Breast epithelium (tissue), 4 donors: ENCODE results near the gene PRRG1. TPM values are rescaled to one million over a fixed set of nuclear protein-coding genes. Genes with fewer than 3 reads are reported as not detected.
"Not testable (repeated sequence)": the region's sequence is repeated elsewhere in the genome, so short reads cannot be mapped to it uniquely, and the experiment has no call there.

Experiments
- DNase-seq, 2 donors: peaks; one replicate each; pipeline ENCODE4 v3.0.0-alpha.2; 2019; ENCODE audit warnings: low spot score in 2 of 2
- H3K27ac ChIP-seq, 2 donors: fragments of 200-600 bp; sonication (generic) in 1 of 2; one replicate each; pipeline ENCODE4 v1.5.1; 2016 to 2019; ENCODE audit warnings: mild to moderate bottlenecking in 1 of 2
- H3K27me3 ChIP-seq, 2 donors: fragments of 200-600 bp; sonication (generic) in 1 of 2; one replicate each; pipeline versions ENCODE4 v1.5.1 to v1.6.0; 2017 to 2019; ENCODE audit warnings: control low read depth in 1 of 2, mild to moderate bottlenecking in 1 of 2
- H3K36me3 ChIP-seq: fragments of 200-600 bp; one replicate; pipeline ENCODE4 v1.5.1; 2019
- H3K4me1 ChIP-seq, 2 donors: fragments of 200-600 bp; sonication (generic); one replicate each; pipeline ENCODE4 v1.5.1; 2016 to 2019; ENCODE audit warnings: control low read depth in 1 of 2
- H3K4me3 ChIP-seq, 3 donors: fragments of 200-600 bp; sonication (generic); 1 replicate in 2 of 3; 2 replicates in 1 of 3; pipeline ENCODE4 v1.5.1; 2016 to 2019; ENCODE audit warnings: mild to moderate bottlenecking in 3 of 3, moderate library complexity in 2 of 3
- H3K9me3 ChIP-seq, 2 donors: fragments of 200-600 bp; sonication (generic) in 1 of 2; one replicate each; pipeline ENCODE4 v1.5.1; 2016 to 2019; ENCODE audit warnings: control low read depth in 1 of 2
- POLR2A ChIP-seq: fragments of 450-650 bp; IDR thresholded peaks from one replicate; pipeline ENCODE4 v1.6.1; 2016; ENCODE audit warnings: antibody characterized with exemption, mild to moderate bottlenecking, moderate library complexity
- POLR2AphosphoS5 ChIP-seq, 3 donors: sonication (generic); formaldehyde crosslinking; IDR thresholded peaks; one replicate each; pipeline ENCODE4 v1.6.1; 2017; ENCODE audit warnings: antibody characterized with exemption in 3 of 3
- intact Hi-C: fragments of 100-400 bp; cut with DNase I; formaldehyde crosslinking; loops from one replicate; pipeline ENCODE4 v1.15.1; 2023; ENCODE audit warnings: low total_unique reads
- total RNA-seq, 3 donors: library from RNA; depleted of rRNA; stranded (reverse); fragments of >200 nt; gene quantifications; one replicate each; pipeline ENCODE4 v1.1.0, GENCODE V29; 2016
- TF ChIP-seq, protein P1 (sequence below), 3 donors: fragments of 450-650 bp; IDR thresholded peaks; one replicate each; pipeline ENCODE4 v1.5.1; 2016 to 2017; ENCODE audit warnings: antibody characterized with exemption in 3 of 3, mild to moderate bottlenecking in 3 of 3, moderate library complexity in 3 of 3

PRRG1 gene
- total RNA-seq, 3 donors from 2014 or later, result 12.3 to 15.2 (median 14.7) TPM

DNA sequence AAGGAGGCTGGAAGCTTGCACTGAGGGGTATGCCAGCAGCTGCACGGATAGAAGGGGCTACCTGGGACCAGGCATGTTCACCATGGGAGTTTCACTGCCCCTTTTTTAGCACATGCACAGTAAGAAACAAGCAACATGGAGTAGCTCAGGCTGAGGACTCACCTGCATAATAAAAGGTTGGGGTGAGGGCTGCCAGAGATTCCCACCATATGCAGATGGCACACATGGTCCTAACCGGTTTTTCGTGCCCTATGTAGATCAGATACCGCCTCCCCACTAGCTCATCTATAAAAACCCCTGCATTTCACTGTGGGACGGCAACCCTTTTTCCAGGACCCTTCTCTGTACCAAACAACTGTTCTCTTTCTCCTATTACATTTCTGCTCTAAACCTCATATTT is 125.3 kb downstream of the PRRG1 start:
- no peaks in the 10 kb centered on the region for H3K36me3 ChIP-seq
- intact Hi-C loops, result no loop called here
- peaks cover 0 to 44% of the 10 kb centered on the region in 2 donors for H3K27me3 ChIP-seq
- no peak for DNase-seq
- H3K9me3 ChIP-seq, result no peaks in the 10 kb centered on the region
- TF ChIP-seq, protein P1, sequence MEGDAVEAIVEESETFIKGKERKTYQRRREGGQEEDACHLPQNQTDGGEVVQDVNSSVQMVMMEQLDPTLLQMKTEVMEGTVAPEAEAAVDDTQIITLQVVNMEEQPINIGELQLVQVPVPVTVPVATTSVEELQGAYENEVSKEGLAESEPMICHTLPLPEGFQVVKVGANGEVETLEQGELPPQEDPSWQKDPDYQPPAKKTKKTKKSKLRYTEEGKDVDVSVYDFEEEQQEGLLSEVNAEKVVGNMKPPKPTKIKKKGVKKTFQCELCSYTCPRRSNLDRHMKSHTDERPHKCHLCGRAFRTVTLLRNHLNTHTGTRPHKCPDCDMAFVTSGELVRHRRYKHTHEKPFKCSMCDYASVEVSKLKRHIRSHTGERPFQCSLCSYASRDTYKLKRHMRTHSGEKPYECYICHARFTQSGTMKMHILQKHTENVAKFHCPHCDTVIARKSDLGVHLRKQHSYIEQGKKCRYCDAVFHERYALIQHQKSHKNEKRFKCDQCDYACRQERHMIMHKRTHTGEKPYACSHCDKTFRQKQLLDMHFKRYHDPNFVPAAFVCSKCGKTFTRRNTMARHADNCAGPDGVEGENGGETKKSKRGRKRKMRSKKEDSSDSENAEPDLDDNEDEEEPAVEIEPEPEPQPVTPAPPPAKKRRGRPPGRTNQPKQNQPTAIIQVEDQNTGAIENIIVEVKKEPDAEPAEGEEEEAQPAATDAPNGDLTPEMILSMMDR (IDR thresholded peaks at IDR 0.05), result no peak
- no peak for TF ChIP-seq POLR2AphosphoS5 (IDR thresholded peaks at IDR 0.05)
- TF ChIP-seq POLR2A, result no peak
- H3K4me1 ChIP-seq, result no peaks in the 10 kb centered on the region
- no peak overlapping the region for H3K4me3 ChIP-seq
- no peak overlapping the region for H3K27ac ChIP-seq

DNA sequence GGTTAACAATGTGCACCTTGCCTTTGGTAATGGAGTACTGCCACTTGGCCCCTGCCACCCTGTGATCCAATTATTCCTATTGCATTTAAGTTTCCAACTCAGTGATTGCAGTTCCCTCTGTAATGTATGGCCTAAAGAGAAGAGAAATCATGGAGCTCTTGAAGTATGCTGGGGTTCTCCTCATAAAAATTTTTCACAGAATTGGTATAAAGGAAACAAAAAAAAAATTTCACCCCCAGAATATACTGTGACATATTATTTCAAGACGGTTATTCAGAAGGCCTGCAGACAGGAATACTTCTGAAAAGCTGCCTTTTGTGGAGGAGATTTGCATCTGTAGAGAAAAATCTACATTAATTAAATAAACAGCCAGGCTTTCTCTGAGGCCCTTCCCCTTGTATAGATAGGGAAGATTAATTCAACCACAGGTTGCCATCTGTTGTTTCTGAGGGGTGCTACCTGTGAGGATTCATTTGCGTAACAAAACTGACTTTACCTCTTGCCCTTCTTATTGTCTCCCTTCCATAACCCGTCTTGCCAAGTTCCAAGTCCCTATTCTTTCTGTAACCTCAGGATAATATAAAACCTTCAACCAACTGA is 127.5 kb downstream of the PRRG1 start:
- intact Hi-C loops, result no loop called here
- Histone ChIP-seq H3K27me3 (peaks cover 0 to 37% of the 10 kb centered on the region in 2 donors), H3K4me3 (no peak overlapping the region), H3K4me1 (no peaks in the 10 kb centered on the region), H3K36me3 (no peaks in the 10 kb centered on the region), H3K9me3 (no peaks in the 10 kb centered on the region), H3K27ac (no peak overlapping the region)
- DNase-seq, result no peak
- TF ChIP-seq POLR2A (no peak), POLR2AphosphoS5 (IDR thresholded peaks at IDR 0.05) (no peak)
- TF ChIP-seq, protein P1 (IDR thresholded peaks at IDR 0.05), result no peak

DNA sequence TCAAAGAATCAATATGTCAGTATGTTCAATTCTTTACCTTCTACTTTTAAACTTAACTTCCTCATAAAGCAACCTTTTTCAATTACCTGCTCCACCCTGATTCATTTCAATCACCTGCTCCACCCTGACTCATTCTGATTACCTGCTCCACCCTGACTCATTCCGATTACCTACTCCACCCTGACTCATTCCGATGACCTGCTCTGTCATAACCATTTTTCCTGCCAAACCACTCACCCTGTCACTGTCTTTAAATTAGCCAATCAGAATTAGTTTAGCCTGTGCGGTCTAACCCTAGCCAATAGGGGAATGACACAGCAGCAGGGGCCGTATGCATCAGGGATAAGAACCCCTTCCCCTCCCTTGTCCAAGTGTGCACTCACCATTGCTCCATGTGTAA is 135.2 kb downstream of the PRRG1 start:
- H3K27me3 ChIP-seq, H3K36me3 ChIP-seq, DNase-seq, H3K27ac ChIP-seq, H3K4me3 ChIP-seq, intact Hi-C loops, H3K4me1 ChIP-seq, H3K9me3 ChIP-seq: not testable (repeated sequence)

DNA sequence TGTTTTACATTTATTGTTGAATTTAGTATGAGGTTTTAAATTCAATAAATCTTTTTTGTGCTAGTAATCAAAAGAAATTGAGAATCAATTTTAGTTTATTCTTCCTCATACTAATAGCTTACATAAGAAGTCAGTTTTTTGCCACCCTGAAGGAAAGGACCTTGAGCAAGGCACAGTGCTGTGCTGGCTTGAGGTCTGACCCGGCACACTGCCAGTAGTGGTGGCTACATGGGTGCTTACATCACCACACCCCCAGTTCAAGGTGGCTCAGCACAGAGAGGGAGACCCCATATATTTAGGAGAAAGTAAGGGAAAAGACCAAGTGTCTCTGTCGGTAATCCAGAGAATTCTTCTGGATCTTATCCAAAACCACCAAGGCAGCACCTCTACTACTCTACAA is 136.3 kb downstream of the PRRG1 start:
- H3K36me3 ChIP-seq, result no peaks in the 10 kb centered on the region
- H3K27me3 ChIP-seq, result no peaks in the 10 kb centered on the region
- no peak for DNase-seq
- H3K9me3 ChIP-seq, result no peaks in the 10 kb centered on the region
- H3K4me3 ChIP-seq, result no peak overlapping the region
- H3K27ac ChIP-seq, result no peak overlapping the region
- intact Hi-C loops, result no loop called here
- H3K4me1 ChIP-seq, result no peaks in the 10 kb centered on the region
- TF ChIP-seq POLR2A, result no peak
- TF ChIP-seq POLR2AphosphoS5 (IDR thresholded peaks at IDR 0.05), result no peak
- TF ChIP-seq, protein P1 (IDR thresholded peaks at IDR 0.05), result no peak

DNA sequence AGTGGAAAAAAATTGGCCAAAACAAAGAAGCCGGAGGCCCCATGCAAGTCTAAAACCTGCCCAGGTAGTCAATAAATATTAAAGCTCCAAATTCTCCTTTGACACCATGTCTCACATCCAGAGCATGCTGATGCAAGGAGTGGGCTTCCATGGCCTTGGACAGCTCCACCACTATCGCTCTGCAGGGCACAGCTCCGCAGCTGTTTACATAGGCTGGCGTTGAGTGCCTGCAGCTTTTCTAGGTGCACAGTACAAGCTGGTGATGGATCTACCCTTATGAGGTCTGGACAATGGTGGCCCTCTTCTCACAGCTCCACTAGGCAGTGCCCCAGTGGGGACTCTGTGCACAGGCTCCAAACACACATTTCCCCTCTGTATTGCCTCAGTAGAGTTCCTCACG is 138.1 kb downstream of the PRRG1 start:
- Histone ChIP-seq H3K36me3 (no peaks in the 10 kb centered on the region), H3K4me3 (no peak overlapping the region), H3K27ac (no peak overlapping the region), H3K4me1 (no peaks in the 10 kb centered on the region), H3K9me3 (no peaks in the 10 kb centered on the region), H3K27me3 (no peaks in the 10 kb centered on the region)
- TF ChIP-seq POLR2A (no peak), POLR2AphosphoS5 (IDR thresholded peaks at IDR 0.05) (no peak)
- TF ChIP-seq, protein P1 (IDR thresholded peaks at IDR 0.05), result no peak
- intact Hi-C loops, result no loop called here
- DNase-seq, result no peak

DNA sequence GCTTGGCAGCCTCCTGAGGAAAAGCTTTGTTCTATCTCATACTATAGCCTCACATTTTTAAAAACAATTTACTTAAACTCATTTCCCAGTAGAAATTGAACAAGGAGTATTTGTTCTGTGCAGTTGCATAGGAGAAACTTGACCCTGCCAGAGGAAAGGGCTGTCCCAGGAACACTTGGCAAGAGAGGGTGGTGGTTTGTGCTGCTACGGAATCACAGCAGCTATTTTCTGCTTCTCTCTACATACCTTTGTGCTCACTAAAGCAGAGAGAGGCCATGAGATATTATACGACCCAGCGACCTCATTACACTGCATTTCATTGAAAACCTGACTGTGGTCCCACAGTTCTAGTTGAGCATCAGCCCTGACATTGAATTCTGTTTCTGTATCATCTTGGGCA is 139.2 kb downstream of the PRRG1 start:
- no peak for TF ChIP-seq POLR2AphosphoS5 (IDR thresholded peaks at IDR 0.05)
- no peak for TF ChIP-seq POLR2A
- TF ChIP-seq, protein P1 (IDR thresholded peaks at IDR 0.05), result no peak
- Histone ChIP-seq H3K27ac (no peak overlapping the region), H3K4me1 (no peaks in the 10 kb centered on the region), H3K27me3 (no peaks in the 10 kb centered on the region), H3K36me3 (no peaks in the 10 kb centered on the region), H3K9me3 (no peaks in the 10 kb centered on the region), H3K4me3 (no peak overlapping the region)
- intact Hi-C loops, result no loop called here
- no peak for DNase-seq
